ENCODE data around the gene B4GALT1. TPM values are rescaled to one million over a fixed set of nuclear protein-coding genes. Genes with fewer than 3 reads are reported as not detected.

Gene B4GALT1
- total and polyA plus RNA-seq, 7 donors, result 20.3 to 107 (median 25.5) TPM

DNA sequence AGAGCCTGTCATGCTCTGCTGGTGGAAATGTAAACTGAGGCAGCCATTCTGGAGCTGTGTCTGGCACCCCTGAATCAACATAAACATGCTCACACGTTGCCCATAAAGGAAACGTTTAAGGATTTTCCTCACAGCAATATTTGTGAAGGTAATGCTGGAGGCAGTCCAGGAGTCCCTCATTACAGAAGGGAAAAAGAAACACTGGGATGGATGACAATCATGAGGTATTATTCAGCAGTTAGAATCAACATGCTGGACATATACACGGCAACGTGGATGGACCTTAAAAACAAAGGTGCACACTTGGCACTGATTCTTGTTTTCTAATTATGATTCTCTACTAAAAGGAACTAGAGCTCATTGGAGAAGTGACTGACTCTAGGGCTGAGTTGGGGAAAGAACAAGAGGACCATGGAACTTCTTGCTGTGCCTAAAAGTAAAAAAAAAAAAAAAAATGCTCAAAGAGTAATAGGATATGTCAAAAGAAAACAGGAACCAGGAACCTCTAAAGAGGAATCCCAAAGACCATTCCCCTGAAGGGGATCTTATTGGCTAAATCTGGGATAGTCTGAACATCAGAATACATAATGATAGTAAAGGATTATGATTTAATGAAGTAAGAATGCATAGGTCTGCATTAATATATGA, 18.6 kb downstream of the B4GALT1 start:
- no peak for TF ChIP-seq POLR2A (IDR thresholded peaks at IDR 0.05)
- TF ChIP-seq, protein P1, sequence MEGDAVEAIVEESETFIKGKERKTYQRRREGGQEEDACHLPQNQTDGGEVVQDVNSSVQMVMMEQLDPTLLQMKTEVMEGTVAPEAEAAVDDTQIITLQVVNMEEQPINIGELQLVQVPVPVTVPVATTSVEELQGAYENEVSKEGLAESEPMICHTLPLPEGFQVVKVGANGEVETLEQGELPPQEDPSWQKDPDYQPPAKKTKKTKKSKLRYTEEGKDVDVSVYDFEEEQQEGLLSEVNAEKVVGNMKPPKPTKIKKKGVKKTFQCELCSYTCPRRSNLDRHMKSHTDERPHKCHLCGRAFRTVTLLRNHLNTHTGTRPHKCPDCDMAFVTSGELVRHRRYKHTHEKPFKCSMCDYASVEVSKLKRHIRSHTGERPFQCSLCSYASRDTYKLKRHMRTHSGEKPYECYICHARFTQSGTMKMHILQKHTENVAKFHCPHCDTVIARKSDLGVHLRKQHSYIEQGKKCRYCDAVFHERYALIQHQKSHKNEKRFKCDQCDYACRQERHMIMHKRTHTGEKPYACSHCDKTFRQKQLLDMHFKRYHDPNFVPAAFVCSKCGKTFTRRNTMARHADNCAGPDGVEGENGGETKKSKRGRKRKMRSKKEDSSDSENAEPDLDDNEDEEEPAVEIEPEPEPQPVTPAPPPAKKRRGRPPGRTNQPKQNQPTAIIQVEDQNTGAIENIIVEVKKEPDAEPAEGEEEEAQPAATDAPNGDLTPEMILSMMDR (IDR thresholded peaks at IDR 0.05), result no peak
- TF ChIP-seq POLR2AphosphoS5 (IDR thresholded peaks at IDR 0.05), result no peak
- no peak for TF ChIP-seq EP300 (IDR thresholded peaks at IDR 0.05)
- peaks cover 0 to 64% (median 40%) of the 10 kb centered on the region in 4 donors for H3K4me1 ChIP-seq
- DNase-seq, result peak; percentile 15
- intact Hi-C loops (cut with DNase I), result no loop called here
- H3K36me3 ChIP-seq, result no peaks in the 10 kb centered on the region
- WGBS, 2 donors, result 12 to 47% methylated on average over 4 of the region's 4 CpGs
- H3K27ac ChIP-seq, result peak overlapping the region in 1 of 4 donors; percentile 6
- no peaks in the 10 kb centered on the region for H3K9me3 ChIP-seq
- H3K4me3 ChIP-seq, result no peak overlapping the region
- H3K27me3 ChIP-seq, result no peaks in the 10 kb centered on the region

DNA sequence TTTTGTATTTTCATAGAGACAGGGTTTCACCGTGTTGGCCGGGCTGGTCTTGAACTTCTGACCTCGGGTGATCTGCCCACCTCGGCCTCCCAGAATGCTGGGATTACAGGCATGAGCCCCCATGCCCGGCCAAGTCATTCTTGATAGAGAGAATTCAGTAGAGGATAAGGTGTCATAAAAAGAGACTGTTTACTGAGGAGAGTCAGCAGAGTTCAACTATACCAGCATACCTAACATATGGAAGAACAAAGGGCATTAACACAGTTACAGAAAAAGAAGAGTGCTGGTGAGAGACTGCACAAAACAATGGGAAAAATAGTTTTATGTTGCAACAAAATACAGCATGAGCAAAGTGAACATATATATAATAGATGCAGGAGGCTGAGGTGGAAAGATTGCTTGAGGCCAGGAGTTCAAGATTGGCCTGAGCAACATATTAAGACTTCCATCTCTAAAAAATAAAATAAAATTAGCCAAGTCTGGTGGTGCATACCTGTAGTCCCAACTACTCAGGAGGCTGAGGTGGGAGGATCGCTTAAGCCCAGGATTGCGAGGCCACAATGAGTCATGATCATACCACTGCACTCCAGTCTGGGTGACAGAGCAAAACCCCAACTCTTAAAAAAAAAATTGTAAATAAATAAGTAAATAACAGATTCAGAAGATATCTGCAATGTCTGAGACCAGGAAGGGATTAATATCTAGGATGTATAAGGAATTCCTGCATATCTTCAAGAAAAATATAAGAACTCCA, 19.5 kb downstream of the B4GALT1 start:
- H3K27me3 ChIP-seq, result no peaks in the 10 kb centered on the region
- no peaks in the 10 kb centered on the region for H3K36me3 ChIP-seq
- H3K4me1 ChIP-seq, result peaks cover 0 to 67% (median 41%) of the 10 kb centered on the region in 4 donors
- DNase-seq, result peak; percentile 36
- intact Hi-C loops (cut with DNase I), result no loop called here
- H3K4me3 ChIP-seq, result no peak overlapping the region
- TF ChIP-seq POLR2A (IDR thresholded peaks at IDR 0.05) (no peak), EP300 (IDR thresholded peaks at IDR 0.05) (no peak), POLR2AphosphoS5 (IDR thresholded peaks at IDR 0.05) (no peak)
- TF ChIP-seq, protein P1 (IDR thresholded peaks at IDR 0.05), result no peak
- peak overlapping the region in 1 of 4 donors; percentile 6 for H3K27ac ChIP-seq
- WGBS, 2 donors, result 45 to 74% methylated on average over 7 of the region's 7 CpGs
- H3K9me3 ChIP-seq, result no peaks in the 10 kb centered on the region

DNA sequence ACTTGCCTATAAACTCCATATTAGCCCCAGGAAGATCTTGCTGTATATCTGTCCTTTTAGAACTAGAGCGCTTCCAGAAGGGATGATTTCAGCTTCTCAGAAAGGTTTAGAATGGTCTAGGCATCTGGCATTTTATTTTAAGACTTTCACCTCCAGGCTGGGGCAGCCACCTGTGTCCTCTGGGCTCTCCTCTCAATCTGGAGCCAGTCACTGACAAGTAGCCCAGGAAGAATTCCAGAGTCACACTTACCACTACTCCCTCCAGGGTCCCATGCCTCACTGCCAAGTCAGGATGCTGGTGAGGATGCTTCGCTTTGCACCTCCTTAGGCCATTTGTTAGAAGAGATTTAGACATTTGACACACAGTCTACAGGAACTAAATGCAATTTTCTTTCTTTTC, 20.8 kb downstream of the B4GALT1 start:
- H3K27ac ChIP-seq, result no peak overlapping the region
- peaks cover 0 to 71% (median 41%) of the 10 kb centered on the region in 4 donors for H3K4me1 ChIP-seq

DNA sequence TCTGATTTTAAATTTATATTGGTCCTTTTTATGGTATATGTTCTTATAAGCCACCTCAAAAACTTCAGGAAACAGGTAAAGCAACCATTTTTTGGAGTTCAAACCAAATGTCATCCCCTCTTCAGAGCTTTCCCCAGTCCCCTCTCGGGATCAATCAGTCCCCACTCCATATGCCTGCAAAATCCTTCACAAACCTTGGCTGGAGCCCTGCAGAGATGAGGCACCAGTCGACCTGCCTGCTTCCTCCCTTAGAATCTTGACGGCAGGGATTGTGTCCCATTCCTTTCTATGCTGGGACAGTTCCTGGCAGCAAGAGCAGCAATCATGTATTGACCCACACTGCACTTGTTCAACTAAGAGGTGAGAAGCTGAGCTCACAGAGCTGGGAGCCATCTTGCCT, 22.6 kb downstream of the B4GALT1 start:
- intact Hi-C loops (cut with DNase I), result no loop called here
- peak; percentile 35 for DNase-seq

More for the DNA sequence above, 20.8 kb downstream of the B4GALT1 start:
- intact Hi-C loops (cut with DNase I), result no loop called here
- no peak for TF ChIP-seq POLR2A (IDR thresholded peaks at IDR 0.05)
- TF ChIP-seq POLR2AphosphoS5 (IDR thresholded peaks at IDR 0.05), result no peak
- TF ChIP-seq, protein P1 (IDR thresholded peaks at IDR 0.05), result no peak
- WGBS, 2 donors, result 98 to 100% methylated on average over 2 of the region's 2 CpGs
- Histone ChIP-seq H3K36me3 (no peaks in the 10 kb centered on the region), H3K27me3 (no peaks in the 10 kb centered on the region), H3K9me3 (no peaks in the 10 kb centered on the region), H3K4me3 (no peak overlapping the region)
- no peak for DNase-seq

More for the DNA sequence above, 22.6 kb downstream of the B4GALT1 start:
- Histone ChIP-seq H3K4me1 (peaks cover 0 to 78% (median 49%) of the 10 kb centered on the region in 4 donors), H3K27me3 (no peaks in the 10 kb centered on the region), H3K4me3 (no peak overlapping the region), H3K36me3 (no peaks in the 10 kb centered on the region), H3K27ac (no peak overlapping the region), H3K9me3 (no peaks in the 10 kb centered on the region)
- WGBS, 2 donors, result 73 to 77% methylated on average over 3 of the region's 3 CpGs
- TF ChIP-seq POLR2AphosphoS5 (IDR thresholded peaks at IDR 0.05), result no peak
- TF ChIP-seq EP300 (IDR thresholded peaks at IDR 0.05), result no peak
- TF ChIP-seq, protein P1 (IDR thresholded peaks at IDR 0.05), result no peak
- no peak for TF ChIP-seq POLR2A (IDR thresholded peaks at IDR 0.05)

Measured in sigmoid colon (tissue), 7 donors.